ENCODE data around the gene OR51T1.

The OR51T1 gene

DNA sequence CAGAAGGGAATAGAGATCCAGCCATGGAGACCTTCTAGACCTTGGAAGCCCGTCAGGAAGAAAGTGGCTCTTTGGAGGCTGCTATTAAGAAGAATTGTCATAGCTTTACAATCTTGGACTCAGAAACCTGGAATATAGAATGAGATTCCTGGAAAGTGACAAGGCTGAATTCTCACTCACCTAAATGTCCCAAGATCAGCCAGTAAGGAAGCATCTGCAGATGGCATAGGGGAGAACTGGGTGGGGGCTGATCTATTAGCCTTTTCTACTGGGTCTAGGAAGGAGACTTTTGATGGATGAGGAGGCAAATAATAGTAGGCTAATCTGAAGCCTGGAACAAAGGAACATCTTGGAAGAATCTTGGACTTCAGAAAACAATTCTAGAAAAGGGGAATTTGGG is 42.5 kb downstream of the OR51T1 start, which contains the start of gene OR51G1:
Gene OR51G1 (minus strand): TSS at position 101 of the 400 bp plus-strand sequence. CDS start 0 bp downstream, at position 101.
- in situ Hi-C loops (cut with MboI; ENCODE audit: low sequenced_read_pairs) = no loop called here

DNA sequence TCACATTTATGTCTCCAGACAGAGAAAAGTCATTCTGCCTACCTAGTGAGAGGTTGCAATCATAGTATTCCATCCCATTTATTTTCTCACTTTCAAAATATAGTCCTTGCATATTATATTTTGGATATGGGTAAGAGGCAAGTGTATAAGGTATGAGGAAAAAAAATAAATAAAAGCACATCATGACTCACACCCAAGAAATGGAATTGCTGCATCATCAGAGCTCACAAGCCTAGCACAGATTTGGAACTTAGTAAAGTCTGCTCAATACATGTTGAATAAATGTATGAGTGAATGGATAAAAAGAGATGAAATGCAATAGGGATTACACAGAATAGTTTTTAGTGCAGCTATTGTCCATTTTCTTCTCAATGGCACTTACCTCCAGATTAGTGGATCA is 44.9 kb downstream of the OR51T1 start:
- in situ Hi-C loops (cut with MboI; ENCODE audit: low sequenced_read_pairs) = no loop called here
